MCF 10A (cell line): Measurements from ENCODE around the gene FRRS1L. TPM values are rescaled to one million over a fixed set of nuclear protein-coding genes. Genes with fewer than 3 reads are reported as not detected.

Experiments
- BruUV-seq: library from RNA; stranded (reverse); fragments of 400-500 nt; replicated peaks from 2 replicates; lab custom pipeline; 2021; lab: Mats Ljungman, UMichigan
- CTCF ChIA-PET: fragments of 300-600 bp; sonication (Branson Sonifier 250); formaldehyde crosslinking; extraction: SDS; loops from one replicate; lab custom pipeline; 2021; ENCODE audit warnings: antibody characterized with exemption, inconsistent platforms; lab: Yijun Ruan, JAX
- POLR2A ChIA-PET: fragments of 300-600, 350-650 bp; sonication (Branson Sonifier 250); formaldehyde crosslinking; extraction: SDS; loops from one replicate; lab custom pipeline; 2020; ENCODE audit warnings: antibody characterized with exemption, inconsistent platforms; lab: Yijun Ruan, JAX
- DNase-seq: peaks from one replicate; pipeline ENCODE4 v3.0.0-alpha.2; 2018; ENCODE audit not compliant: unreplicated experiment
- H3K27ac Mint-ChIP-seq: one replicate; pipeline ENCODE4 v1.8.0; 2022; ENCODE audit warnings: mild to moderate bottlenecking, low read depth, mixed read lengths; ENCODE audit not compliant: unreplicated experiment
- H3K27me3 Mint-ChIP-seq: one replicate; pipeline ENCODE4 v1.8.0; 2022; ENCODE audit warnings: mixed read lengths; ENCODE audit not compliant: insufficient read depth, unreplicated experiment
- H3K36me3 Mint-ChIP-seq: one replicate; pipeline ENCODE4 v1.8.0; 2022; ENCODE audit warnings: mild to moderate bottlenecking, moderate library complexity, mixed read lengths; ENCODE audit not compliant: insufficient read depth, unreplicated experiment
- H3K4me1 Mint-ChIP-seq: one replicate; pipeline ENCODE4 v1.8.0; 2022; ENCODE audit warnings: mixed read lengths; ENCODE audit not compliant: insufficient read depth, unreplicated experiment
- H3K4me3 Mint-ChIP-seq: one replicate; pipeline ENCODE4 v1.8.0; 2022; ENCODE audit warnings: mild to moderate bottlenecking, moderate library complexity, mixed read lengths; ENCODE audit not compliant: unreplicated experiment
- H3K9me3 Mint-ChIP-seq: one replicate; pipeline ENCODE4 v1.8.0; 2022; ENCODE audit warnings: mixed read lengths; ENCODE audit not compliant: unreplicated experiment
- intact Hi-C: fragments of 100-400 bp; cut with micrococcal nuclease; formaldehyde crosslinking; loops from 2 replicates; pipeline ENCODE4 v1.14.1; 2022
- total RNA-seq: library from RNA; stranded (reverse); gene quantifications from 2 replicates; pipeline ENCODE4 v1.2.3, GENCODE V29; 2022
- TF ChIP-seq, protein P1 (sequence below): fragments of 200-600 bp; IDR thresholded peaks from one replicate; pipeline ENCODE4 v1.8.0; 2022; ENCODE audit warnings: antibody characterized with exemption, mild to moderate bottlenecking; ENCODE audit not compliant: unreplicated experiment

Gene FRRS1L
- total RNA-seq, 1 experiment from 2014 or later, result not detected

DNA sequence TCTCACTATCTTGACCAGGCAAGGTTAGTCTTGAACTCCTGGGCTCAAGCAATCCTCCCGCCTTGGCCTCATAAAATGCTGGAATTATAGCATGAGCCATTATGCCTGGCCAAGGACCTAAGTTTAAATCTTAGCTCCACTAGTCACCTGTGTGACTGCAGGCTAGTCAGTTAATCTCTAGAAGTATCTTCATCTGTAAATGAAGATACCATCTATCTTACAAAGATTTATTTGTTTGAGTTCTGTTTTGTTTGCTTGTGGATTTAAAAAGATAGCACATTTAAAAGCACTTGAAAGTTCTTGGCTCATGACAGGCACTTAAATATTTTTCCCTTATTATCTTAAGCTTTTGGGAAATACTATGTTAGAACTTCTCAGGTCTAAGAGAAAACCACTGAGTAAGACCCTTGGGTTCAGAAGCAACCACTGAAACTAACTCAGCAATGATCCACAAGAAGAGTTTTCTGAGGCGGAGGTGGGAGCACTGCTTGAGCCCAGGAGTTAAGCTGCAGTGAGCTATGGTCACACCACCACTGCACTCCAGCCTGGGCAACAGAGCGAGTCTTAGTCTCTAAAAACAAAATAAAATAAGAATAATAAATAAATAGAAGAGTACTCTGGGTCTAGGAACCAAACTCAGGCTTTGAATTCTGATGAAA is 66.4 kb downstream of the FRRS1L start:
- POLR2A ChIA-PET, result interaction anchor here (1.0 to 5.1 kb wide), 6 partner anchors 9 to 218 kb away, joined by 3 to 57 read pairs (median 5); partner anchors contain the start of gene TMEM245

DNA sequence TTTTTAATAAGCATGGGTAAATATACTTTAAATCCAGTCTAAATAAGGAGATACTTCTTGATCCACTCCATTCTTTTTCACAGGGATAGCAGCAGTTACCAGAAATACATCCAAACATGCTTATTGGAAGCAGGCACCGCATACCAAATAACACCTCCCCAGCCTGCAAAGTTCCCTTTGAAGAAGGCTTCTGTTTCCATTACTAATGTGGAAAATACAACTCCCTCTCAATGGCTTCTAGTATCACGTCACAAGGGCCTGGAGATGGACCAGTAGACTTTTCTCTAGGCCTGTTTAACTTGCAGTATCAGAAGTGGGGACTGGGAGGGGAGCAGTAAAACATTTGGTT is 68.1 kb downstream of the FRRS1L start:
- BruUV-seq, result no TSS peak
- intact Hi-C loops, result loop anchor here (2.0 kb wide), 1 partner anchor 20 kb away; the partner anchor contains the start of gene TMEM245
- no peak overlapping the region for H3K4me3 Mint-ChIP-seq

More for the DNA sequence above, 66.4 kb downstream of the FRRS1L start:
- Mint-ChIP-seq H3K9me3 (peaks cover 6% of the 10 kb centered on the region), H3K27me3 (no peaks in the 10 kb centered on the region), H3K36me3 (peaks cover 35% of the 10 kb centered on the region), H3K4me1 (peaks cover 47% of the 10 kb centered on the region), H3K27ac (peak overlapping the region; percentile 85), H3K4me3 (no peak overlapping the region)
- intact Hi-C loops, result no loop called here
- CTCF ChIA-PET, result interaction anchor here (0.6 to 1.3 kb wide), 4 partner anchors 9 to 300 kb away, joined by 3 to 4 read pairs (median 3); no protein-coding TSS in a partner anchor
- TF ChIP-seq, protein P1, sequence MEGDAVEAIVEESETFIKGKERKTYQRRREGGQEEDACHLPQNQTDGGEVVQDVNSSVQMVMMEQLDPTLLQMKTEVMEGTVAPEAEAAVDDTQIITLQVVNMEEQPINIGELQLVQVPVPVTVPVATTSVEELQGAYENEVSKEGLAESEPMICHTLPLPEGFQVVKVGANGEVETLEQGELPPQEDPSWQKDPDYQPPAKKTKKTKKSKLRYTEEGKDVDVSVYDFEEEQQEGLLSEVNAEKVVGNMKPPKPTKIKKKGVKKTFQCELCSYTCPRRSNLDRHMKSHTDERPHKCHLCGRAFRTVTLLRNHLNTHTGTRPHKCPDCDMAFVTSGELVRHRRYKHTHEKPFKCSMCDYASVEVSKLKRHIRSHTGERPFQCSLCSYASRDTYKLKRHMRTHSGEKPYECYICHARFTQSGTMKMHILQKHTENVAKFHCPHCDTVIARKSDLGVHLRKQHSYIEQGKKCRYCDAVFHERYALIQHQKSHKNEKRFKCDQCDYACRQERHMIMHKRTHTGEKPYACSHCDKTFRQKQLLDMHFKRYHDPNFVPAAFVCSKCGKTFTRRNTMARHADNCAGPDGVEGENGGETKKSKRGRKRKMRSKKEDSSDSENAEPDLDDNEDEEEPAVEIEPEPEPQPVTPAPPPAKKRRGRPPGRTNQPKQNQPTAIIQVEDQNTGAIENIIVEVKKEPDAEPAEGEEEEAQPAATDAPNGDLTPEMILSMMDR, result no peak
- no peak for DNase-seq
- BruUV-seq, result no TSS peak

DNA sequence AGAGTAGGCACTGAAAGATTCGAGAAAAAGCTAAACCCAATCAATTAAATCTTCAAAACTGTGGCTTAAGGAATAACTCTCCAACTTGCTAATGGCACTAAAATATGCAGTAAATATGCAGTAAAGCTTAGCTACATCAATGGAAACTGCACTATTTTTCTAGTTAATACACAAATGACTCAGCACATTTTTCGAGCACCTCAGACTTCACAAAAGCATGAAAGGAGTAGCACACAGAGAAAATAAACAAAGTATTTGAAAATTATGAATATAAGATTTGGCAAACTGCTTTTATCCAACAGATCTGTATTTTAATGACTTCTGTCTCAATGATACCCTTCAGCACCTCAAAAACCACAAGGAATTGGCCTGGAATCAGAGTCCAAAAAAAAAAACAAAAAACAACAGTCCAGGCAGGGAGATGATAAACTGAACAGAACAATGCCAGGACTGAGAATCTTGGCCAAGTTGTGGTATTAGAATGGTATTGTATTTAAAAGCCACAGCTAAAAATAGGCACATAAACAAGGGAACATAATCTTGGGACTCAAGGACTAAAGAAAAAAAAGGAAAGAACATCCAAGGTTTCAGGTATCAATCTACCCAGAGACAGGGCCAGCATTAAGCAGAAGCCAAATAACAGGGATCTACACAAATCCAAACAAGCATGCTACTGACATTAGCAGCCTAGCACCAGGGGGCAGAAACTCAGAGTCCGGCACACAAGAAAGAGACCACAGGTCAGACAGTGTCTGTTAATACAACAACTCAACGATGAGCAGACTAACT is 68.7 kb downstream of the FRRS1L start:
- POLR2A ChIA-PET, result interaction anchor here (0.6 to 3.6 kb wide), 5 partner anchors 9 to 223 kb away, joined by 3 to 35 read pairs (median 5); partner anchors contain the start of gene TMEM245
- Mint-ChIP-seq H3K9me3 (peaks cover 2% of the 10 kb centered on the region), H3K4me3 (peak overlapping the region; percentile 7), H3K36me3 (peaks cover 24% of the 10 kb centered on the region), H3K27ac (peak overlapping the region; percentile 84), H3K4me1 (peaks cover 50% of the 10 kb centered on the region), H3K27me3 (no peaks in the 10 kb centered on the region)
- CTCF ChIA-PET, result interaction anchor here (0.6 to 2.9 kb wide), 5 partner anchors 10 to 232 kb away, joined by 3 to 9 read pairs (median 3); no protein-coding TSS in a partner anchor
- intact Hi-C loops, result loop anchor here (2.0 kb wide), 1 partner anchor 20 kb away; the partner anchor contains the start of gene TMEM245
- DNase-seq, result peak; percentile 84
- BruUV-seq, result no TSS peak
- TF ChIP-seq, protein P1, result no peak

More for the DNA sequence above, 68.1 kb downstream of the FRRS1L start:
- H3K9me3 Mint-ChIP-seq, result peaks cover 6% of the 10 kb centered on the region
- peak overlapping the region; percentile 84 for H3K27ac Mint-ChIP-seq
- peaks cover 24% of the 10 kb centered on the region for H3K36me3 Mint-ChIP-seq
- no peaks in the 10 kb centered on the region for H3K27me3 Mint-ChIP-seq
- DNase-seq, result no peak
- ChIA-PET POLR2A (interaction anchor here (1.0 to 3.6 kb wide), 2 partner anchors 20 to 223 kb away, joined by 3 to 35 read pairs; partner anchors contain the start of gene TMEM245), CTCF (interaction anchor here (1.5 kb wide), 1 partner anchor 110 kb away, joined by 3 read pairs; no protein-coding TSS in a partner anchor)
- TF ChIP-seq, protein P1, result peak; percentile 5
- peaks cover 53% of the 10 kb centered on the region for H3K4me1 Mint-ChIP-seq
